Suprapubic skin (tissue), 3 donors: ENCODE data around the gene ERF.

Experiments
- CTCF ChIP-seq, 2 donors: fragments of 200-600 bp in 1 of 2; fragments of 450-650 bp in 1 of 2; sonication (generic) in 1 of 2; IDR thresholded peaks; one replicate each; pipeline ENCODE4 v1.5.1; 2016 to 2019; ENCODE audit warnings: antibody characterized with exemption in 2 of 2, mild to moderate bottlenecking in 1 of 2, moderate library complexity in 1 of 2
- EP300 ChIP-seq: sonication (generic); formaldehyde crosslinking; IDR thresholded peaks from one replicate; pipeline ENCODE4 v1.6.1; 2017; ENCODE audit warnings: antibody characterized with exemption
- POLR2A ChIP-seq, 2 donors: fragments of 450-650 bp; IDR thresholded peaks; one replicate each; pipeline ENCODE4 v1.6.1; 2017; ENCODE audit warnings: antibody characterized with exemption in 2 of 2, mild to moderate bottlenecking in 2 of 2, moderate library complexity in 2 of 2

GRCh38 chr19:42274065-42274682 is 19.2 kb upstream of the ERF start:
- TF ChIP-seq CTCF (IDR thresholded peaks at IDR 0.05) (no peak), EP300 (no peak), POLR2A (IDR thresholded peaks at IDR 0.05) (no peak)
